B cell (primary cell): ENCODE results near the gene PTPRG.

Source experiments
- CTCF ChIP-seq: fragments of 200-600 bp; IDR thresholded peaks from one replicate; pipeline ENCODE4 v1.8.0; 2022; ENCODE audit warnings: antibody characterized with exemption, mild to moderate bottlenecking
- EZH2 ChIP-seq: IDR thresholded peaks from 2 replicates; pipeline ENCODE4 v1.6.1; 2012; ENCODE audit warnings: borderline replicate concordance, low read depth, mild to moderate bottlenecking, moderate library complexity, low read length; ENCODE audit not compliant: insufficient read depth, poor library complexity, severe bottlenecking

- TF ChIP-seq CTCF, result no peak
- no peak for TF ChIP-seq EZH2
Observed at GRCh38 chr3:61861410-61861809, 300.0 kb downstream of the PTPRG start.
